Prostate gland (tissue), 2 donors: ENCODE results near the gene VAMP3.

Experiments
- CTCF ChIP-seq, 4 experiments: fragments of 200-600 bp in 2 of 4; fragments of 450-650 bp in 2 of 4; sonication (generic) in 2 of 4; IDR thresholded peaks; 1 replicate in 3 of 4; 2 replicates in 1 of 4; pipeline ENCODE4 v1.5.1; 2016 to 2019; ENCODE audit warnings: antibody characterized with exemption in 4 of 4, mild to moderate bottlenecking in 2 of 4, moderate library complexity in 2 of 4
- POLR2A ChIP-seq: fragments of 450-650 bp; IDR thresholded peaks from one replicate; pipeline ENCODE4 v1.6.1; 2016; ENCODE audit warnings: antibody characterized with exemption, mild to moderate bottlenecking
- POLR2AphosphoS5 ChIP-seq: sonication (generic); formaldehyde crosslinking; IDR thresholded peaks from one replicate; pipeline ENCODE4 v1.6.1; 2017; ENCODE audit warnings: antibody characterized with exemption

GRCh38 chr1:7760245-7760644, 10.9 kb upstream of the VAMP3 start:
- TF ChIP-seq CTCF (IDR thresholded peaks at IDR 0.05) (no peak), POLR2AphosphoS5 (no peak), POLR2A (no peak)
